ENCODE data around the gene AVPI1.

DNA sequence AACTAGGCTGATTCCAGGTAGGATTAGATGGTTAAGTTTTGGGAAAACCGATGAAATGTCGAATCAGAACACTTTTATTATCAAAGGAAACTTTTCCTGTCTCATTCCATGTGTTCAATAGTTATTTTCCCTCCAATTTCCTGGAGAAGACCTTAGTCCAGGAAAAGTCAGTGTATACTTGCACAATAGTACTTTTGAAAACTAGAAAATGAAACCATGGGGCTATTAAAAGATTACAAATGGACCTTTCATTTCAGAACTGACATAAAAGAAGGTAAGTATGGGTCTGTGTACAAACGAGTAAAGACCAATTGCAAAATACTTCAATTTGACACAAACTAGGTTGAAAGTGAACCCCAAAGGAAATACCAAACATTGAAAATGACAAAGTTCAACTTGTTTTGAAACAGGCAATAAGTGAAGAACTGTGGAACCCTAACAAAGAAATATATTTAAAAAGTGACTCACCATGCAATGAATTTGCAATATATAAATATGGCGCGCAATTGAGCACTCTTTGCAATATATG is 2.1 kb downstream of the AVPI1 start:
- TF ChIP-seq, protein P1, sequence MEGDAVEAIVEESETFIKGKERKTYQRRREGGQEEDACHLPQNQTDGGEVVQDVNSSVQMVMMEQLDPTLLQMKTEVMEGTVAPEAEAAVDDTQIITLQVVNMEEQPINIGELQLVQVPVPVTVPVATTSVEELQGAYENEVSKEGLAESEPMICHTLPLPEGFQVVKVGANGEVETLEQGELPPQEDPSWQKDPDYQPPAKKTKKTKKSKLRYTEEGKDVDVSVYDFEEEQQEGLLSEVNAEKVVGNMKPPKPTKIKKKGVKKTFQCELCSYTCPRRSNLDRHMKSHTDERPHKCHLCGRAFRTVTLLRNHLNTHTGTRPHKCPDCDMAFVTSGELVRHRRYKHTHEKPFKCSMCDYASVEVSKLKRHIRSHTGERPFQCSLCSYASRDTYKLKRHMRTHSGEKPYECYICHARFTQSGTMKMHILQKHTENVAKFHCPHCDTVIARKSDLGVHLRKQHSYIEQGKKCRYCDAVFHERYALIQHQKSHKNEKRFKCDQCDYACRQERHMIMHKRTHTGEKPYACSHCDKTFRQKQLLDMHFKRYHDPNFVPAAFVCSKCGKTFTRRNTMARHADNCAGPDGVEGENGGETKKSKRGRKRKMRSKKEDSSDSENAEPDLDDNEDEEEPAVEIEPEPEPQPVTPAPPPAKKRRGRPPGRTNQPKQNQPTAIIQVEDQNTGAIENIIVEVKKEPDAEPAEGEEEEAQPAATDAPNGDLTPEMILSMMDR (conservative IDR thresholded peaks at IDR 0.05; ENCODE audit: low read depth in 2 of 2) = no peak
- TF ChIP-seq, protein P2, sequence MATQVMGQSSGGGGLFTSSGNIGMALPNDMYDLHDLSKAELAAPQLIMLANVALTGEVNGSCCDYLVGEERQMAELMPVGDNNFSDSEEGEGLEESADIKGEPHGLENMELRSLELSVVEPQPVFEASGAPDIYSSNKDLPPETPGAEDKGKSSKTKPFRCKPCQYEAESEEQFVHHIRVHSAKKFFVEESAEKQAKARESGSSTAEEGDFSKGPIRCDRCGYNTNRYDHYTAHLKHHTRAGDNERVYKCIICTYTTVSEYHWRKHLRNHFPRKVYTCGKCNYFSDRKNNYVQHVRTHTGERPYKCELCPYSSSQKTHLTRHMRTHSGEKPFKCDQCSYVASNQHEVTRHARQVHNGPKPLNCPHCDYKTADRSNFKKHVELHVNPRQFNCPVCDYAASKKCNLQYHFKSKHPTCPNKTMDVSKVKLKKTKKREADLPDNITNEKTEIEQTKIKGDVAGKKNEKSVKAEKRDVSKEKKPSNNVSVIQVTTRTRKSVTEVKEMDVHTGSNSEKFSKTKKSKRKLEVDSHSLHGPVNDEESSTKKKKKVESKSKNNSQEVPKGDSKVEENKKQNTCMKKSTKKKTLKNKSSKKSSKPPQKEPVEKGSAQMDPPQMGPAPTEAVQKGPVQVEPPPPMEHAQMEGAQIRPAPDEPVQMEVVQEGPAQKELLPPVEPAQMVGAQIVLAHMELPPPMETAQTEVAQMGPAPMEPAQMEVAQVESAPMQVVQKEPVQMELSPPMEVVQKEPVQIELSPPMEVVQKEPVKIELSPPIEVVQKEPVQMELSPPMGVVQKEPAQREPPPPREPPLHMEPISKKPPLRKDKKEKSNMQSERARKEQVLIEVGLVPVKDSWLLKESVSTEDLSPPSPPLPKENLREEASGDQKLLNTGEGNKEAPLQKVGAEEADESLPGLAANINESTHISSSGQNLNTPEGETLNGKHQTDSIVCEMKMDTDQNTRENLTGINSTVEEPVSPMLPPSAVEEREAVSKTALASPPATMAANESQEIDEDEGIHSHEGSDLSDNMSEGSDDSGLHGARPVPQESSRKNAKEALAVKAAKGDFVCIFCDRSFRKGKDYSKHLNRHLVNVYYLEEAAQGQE (IDR thresholded peaks at IDR 0.05; ENCODE audit: unreplicated experiment) = no peak
- TF ChIP-seq EZH2 (IDR thresholded peaks at IDR 0.05; ENCODE audit: low read depth, unreplicated experiment) = no peak
- TF ChIP-seq POLR2AphosphoS5 (IDR thresholded peaks at IDR 0.05; ENCODE audit: low read depth) = no peak
- TF ChIP-seq EZH2phosphoT487 (IDR thresholded peaks at IDR 0.05; ENCODE audit: unreplicated experiment) = no peak
- no peak for TF ChIP-seq STAT1 (IDR thresholded peaks at IDR 0.05; ENCODE audit: unreplicated experiment)

Measured in GM23338 (cell line).